A673 (cell line): ENCODE measurements around the gene TMPRSS6.

Experiments used
- CTCF ChIP-seq: fragments of 300-800, 200-600 bp; sonication (generic); conservative IDR thresholded peaks from 2 replicates; pipeline ENCODE4 v1.5.1; 2017; ENCODE audit warnings: low read depth, mild to moderate bottlenecking, antibody characterized with exemption, low read length, moderate library complexity, mixed read lengths
- EZH2 ChIP-seq: fragments of 200-600 bp; sonication (generic); IDR thresholded peaks from 2 replicates; pipeline ENCODE4 v1.6.1; 2017; ENCODE audit warnings: borderline replicate concordance, low read depth, mild to moderate bottlenecking, mixed read lengths, antibody characterized with exemption, low read length; ENCODE audit not compliant: poor library complexity, severe bottlenecking

DNA sequence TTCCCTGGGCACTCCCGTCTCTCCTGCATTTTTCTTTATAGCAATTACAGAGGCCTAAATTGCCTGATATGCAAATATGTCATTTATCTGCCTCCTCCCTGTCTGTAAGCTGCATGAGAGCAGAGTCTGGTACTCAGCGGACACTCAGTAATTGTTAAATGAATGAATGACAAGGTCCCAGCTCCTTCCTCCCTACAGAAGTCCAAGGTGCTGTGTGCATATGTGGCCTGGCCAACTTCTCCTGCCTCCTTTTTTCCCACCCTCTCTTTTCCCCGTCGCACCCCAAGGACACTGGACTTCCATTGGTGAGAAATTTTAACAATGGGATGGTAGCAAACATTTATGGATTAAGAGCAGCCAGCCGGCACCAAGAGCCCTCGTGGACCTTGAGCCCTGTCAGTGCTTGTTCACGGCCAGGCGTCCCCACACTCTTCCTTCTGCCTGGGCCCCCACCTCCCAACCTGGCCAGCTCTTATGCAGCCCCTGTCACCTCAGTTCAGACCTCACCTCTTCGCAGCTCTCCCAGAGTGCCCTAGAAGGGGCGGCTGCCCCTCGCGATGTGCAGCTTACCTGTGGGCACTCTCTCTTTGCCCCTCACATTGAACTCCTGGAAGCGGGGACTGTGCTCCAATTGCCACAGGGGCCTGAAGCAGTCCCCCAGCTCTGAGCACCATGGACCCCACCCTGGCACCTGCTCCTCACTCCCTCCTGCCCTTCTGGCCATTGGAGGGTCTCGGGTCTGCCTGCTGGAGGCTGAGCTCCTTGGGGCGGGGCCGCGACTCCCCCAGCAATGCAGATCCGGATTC lies 1.5 kb downstream of the TMPRSS6 start:
- TF ChIP-seq CTCF: no peak
- TF ChIP-seq EZH2: no peak
